GM23338 (cell line): ENCODE results near the gene MYG1. TPM values are rescaled to one million over a fixed set of nuclear protein-coding genes. Genes with fewer than 3 reads are reported as not detected.
A peak's percentile ranks its signal among the peaks of the same experiment; 100 is the strongest.

Experiments
- ATAC-seq: fragments of 200-7000 bp; cut with Tn5 transposase; 3 replicates; pipeline ENCODE4 v1.9.1; 2020
- DNase-seq: peaks from one replicate; pipeline ENCODE4 v3.0.0-alpha.2; 2015; ENCODE audit warnings: low spot score
- H2AFZ ChIP-seq: fragments of 200-600 bp; sonication (generic); 2 replicates; pipeline ENCODE4 v1.8.0; 2016; ENCODE audit warnings: antibody characterized with exemption, mild to moderate bottlenecking, moderate library complexity
- H3F3A ChIP-seq: fragments of 200-600 bp; sonication (generic); replicated peaks from 2 replicates; pipeline ENCODE4 v1.8.0; 2017; ENCODE audit warnings: antibody characterized with exemption, mixed run types, low read depth
- H3K27ac ChIP-seq: fragments of 200-600 bp; sonication (generic); 2 replicates; pipeline ENCODE4 v1.6.1; 2016; ENCODE audit warnings: low read depth
- H3K27me3 ChIP-seq: fragments of 200-600 bp; sonication (generic); 2 replicates; pipeline ENCODE4 v1.8.0; 2016; ENCODE audit warnings: mild to moderate bottlenecking, mixed run types, moderate library complexity; ENCODE audit not compliant: insufficient read depth
- H3K36me3 ChIP-seq: fragments of 200-600 bp; sonication (generic); 2 replicates; pipeline ENCODE4 v1.8.0; 2016; ENCODE audit warnings: mild to moderate bottlenecking; ENCODE audit not compliant: insufficient read depth
- H3K4me1 ChIP-seq: fragments of 200-600 bp; sonication (generic); 2 replicates; pipeline ENCODE4 v1.8.0; 2016; ENCODE audit warnings: mild to moderate bottlenecking, moderate library complexity; ENCODE audit not compliant: insufficient read depth
- H3K4me2 ChIP-seq: fragments of 200-600 bp; sonication (generic); 2 replicates; pipeline ENCODE4 v1.7.1; 2017; ENCODE audit warnings: mixed run types
- H3K4me3 ChIP-seq: fragments of 200-600 bp; sonication (generic); 2 replicates; pipeline ENCODE4 v1.6.1; 2016; ENCODE audit warnings: mixed run types
- H3K79me2 ChIP-seq: fragments of 200-600 bp; sonication (generic); replicated peaks from 2 replicates; pipeline ENCODE4 v1.8.0; 2017; ENCODE audit warnings: mild to moderate bottlenecking; ENCODE audit not compliant: insufficient read depth
- H3K9me2 ChIP-seq: fragments of 200-600 bp; sonication (generic); 2 replicates; pipeline ENCODE4 v1.8.0; 2017; ENCODE audit not compliant: insufficient read depth
- H4K20me1 ChIP-seq: fragments of 200-600 bp; sonication (generic); replicated peaks from 2 replicates; pipeline ENCODE4 v1.8.0; 2017; ENCODE audit warnings: mild to moderate bottlenecking; ENCODE audit not compliant: insufficient read depth
- H3K27ac Mint-ChIP-seq: 2 replicates; pipeline ENCODE4 v1.8.0; 2020; ENCODE audit warnings: inconsistent platforms, mild to moderate bottlenecking, moderate library complexity, mixed read lengths
- H3K27me3 Mint-ChIP-seq: 3 replicates; pipeline ENCODE4 v1.8.0; 2022; ENCODE audit warnings: low read depth, mild to moderate bottlenecking, moderate library complexity, mixed read lengths, inconsistent platforms; ENCODE audit not compliant: insufficient read depth, poor library complexity
- H3K36me3 Mint-ChIP-seq: 3 replicates; pipeline ENCODE4 v1.8.0; 2021; ENCODE audit warnings: low read depth, mild to moderate bottlenecking, inconsistent platforms, moderate library complexity, mixed read lengths
- H3K4me1 Mint-ChIP-seq: 3 replicates; pipeline ENCODE4 v1.8.0; 2020; ENCODE audit warnings: mild to moderate bottlenecking, inconsistent platforms, mixed read lengths
- H3K4me3 Mint-ChIP-seq: 3 replicates; pipeline ENCODE4 v1.8.0; 2021; ENCODE audit warnings: moderate library complexity, mild to moderate bottlenecking, inconsistent platforms, mixed read lengths
- H3K9me3 Mint-ChIP-seq: 3 replicates; pipeline ENCODE4 v1.8.0; 2020; ENCODE audit warnings: moderate library complexity, mild to moderate bottlenecking, inconsistent platforms, mixed read lengths
- EZH2phosphoT487 ChIP-seq: fragments of 200-600 bp; sonication (generic); IDR thresholded peaks from one replicate; pipeline ENCODE4 v1.8.1; 2018; ENCODE audit warnings: antibody characterized with exemption; ENCODE audit not compliant: unreplicated experiment
- ZNF114 ChIP-seq: fragments of 250-450 bp; sonication (Bioruptor Pico); IDR thresholded peaks from 2 replicates; pipeline ENCODE4 v1.5.0; 2020; ENCODE audit warnings: mild to moderate bottlenecking, moderate library complexity
- ZNF331 ChIP-seq: fragments of 250-450 bp; sonication (Bioruptor Pico); IDR thresholded peaks from 2 replicates; pipeline ENCODE4 v1.5.0; 2020; ENCODE audit warnings: low read depth, mild to moderate bottlenecking, moderate library complexity
- polyA plus RNA-seq: library from polyadenylated mRNA; unstranded; fragments of >200 nt; fragmentation: Nextera tagmentation; extraction: Ambion mirVana; gene quantifications from 2 replicates; pipeline ENCODE4 v1.2.1, GENCODE V29; 2016
- total RNA-seq: library from RNA; depleted of rRNA; stranded (reverse); fragments of >200 nt; shearing (Covaris generic); gene quantifications from 2 replicates; pipeline ENCODE4 v1.2.3, GENCODE V29; 2014
- TF ChIP-seq, protein P1 (sequence below), 2 experiments: fragments of 200-600 bp in 1 of 2; sonication (generic) in 1 of 2; conservative IDR thresholded peaks; 2 replicates each; pipeline versions ENCODE4 v1.5.1 to v1.6.1; 2016 to 2017; ENCODE audit warnings: antibody characterized with exemption in 2 of 2, low read depth in 2 of 2, mild to moderate bottlenecking in 2 of 2, moderate library complexity in 1 of 2
- TF ChIP-seq, protein P2 (sequence below): fragments of 250-450 bp; sonication (Bioruptor Pico); IDR thresholded peaks from 2 replicates; pipeline ENCODE4 v1.5.0; 2020; ENCODE audit warnings: mild to moderate bottlenecking, moderate library complexity

The MYG1 gene
- total and polyA plus RNA-seq, 2 experiments from 2014 or later: 66.5 to 94.2 TPM

DNA sequence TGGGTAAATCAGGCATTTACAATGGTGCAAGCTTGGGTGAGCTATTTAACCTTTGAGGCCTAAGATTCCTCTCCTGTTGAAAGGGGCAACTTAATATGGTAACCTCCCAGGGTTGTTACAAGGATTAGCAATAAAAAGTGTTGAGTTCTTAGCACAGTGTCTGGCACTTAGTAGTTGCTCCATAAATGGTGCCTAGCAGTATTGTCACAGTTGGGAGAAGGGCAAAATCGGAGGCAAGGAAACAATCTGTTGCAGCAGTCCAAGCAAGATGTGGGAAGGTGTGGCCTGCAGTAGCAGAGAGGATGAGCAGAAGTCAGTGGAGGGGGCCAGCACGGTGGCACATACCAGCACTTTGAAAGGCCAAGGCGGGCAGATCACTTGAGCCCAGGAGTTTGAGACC lies 44.0 kb downstream of the MYG1 start:
- peaks cover 10% of the 10 kb centered on the region; the same call in 2 of the 3 replicates for H3K4me1 Mint-ChIP-seq
- H3K36me3 Mint-ChIP-seq: no peaks in the 10 kb centered on the region
- H3K27me3 ChIP-seq: peaks cover 40% of the 10 kb centered on the region
- peaks cover 28% of the 10 kb centered on the region for H3K4me1 ChIP-seq
- ATAC-seq (no peak), DNase-seq (no peak)
- H3K4me3 Mint-ChIP-seq: peak overlapping the region; percentile 9; the same call in 2 of the 3 replicates
- no peak overlapping the region for H3K4me2 ChIP-seq
- TF ChIP-seq ZNF114 (CRISPR knock-in tag): no peak
- no peak for TF ChIP-seq EZH2phosphoT487
- no peak for TF ChIP-seq ZNF331 (CRISPR knock-in tag)
- TF ChIP-seq, protein P1, sequence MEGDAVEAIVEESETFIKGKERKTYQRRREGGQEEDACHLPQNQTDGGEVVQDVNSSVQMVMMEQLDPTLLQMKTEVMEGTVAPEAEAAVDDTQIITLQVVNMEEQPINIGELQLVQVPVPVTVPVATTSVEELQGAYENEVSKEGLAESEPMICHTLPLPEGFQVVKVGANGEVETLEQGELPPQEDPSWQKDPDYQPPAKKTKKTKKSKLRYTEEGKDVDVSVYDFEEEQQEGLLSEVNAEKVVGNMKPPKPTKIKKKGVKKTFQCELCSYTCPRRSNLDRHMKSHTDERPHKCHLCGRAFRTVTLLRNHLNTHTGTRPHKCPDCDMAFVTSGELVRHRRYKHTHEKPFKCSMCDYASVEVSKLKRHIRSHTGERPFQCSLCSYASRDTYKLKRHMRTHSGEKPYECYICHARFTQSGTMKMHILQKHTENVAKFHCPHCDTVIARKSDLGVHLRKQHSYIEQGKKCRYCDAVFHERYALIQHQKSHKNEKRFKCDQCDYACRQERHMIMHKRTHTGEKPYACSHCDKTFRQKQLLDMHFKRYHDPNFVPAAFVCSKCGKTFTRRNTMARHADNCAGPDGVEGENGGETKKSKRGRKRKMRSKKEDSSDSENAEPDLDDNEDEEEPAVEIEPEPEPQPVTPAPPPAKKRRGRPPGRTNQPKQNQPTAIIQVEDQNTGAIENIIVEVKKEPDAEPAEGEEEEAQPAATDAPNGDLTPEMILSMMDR (conservative IDR thresholded peaks at IDR 0.05; ENCODE audit: low read depth in 2 of 2): no peak
- TF ChIP-seq, protein P2, sequence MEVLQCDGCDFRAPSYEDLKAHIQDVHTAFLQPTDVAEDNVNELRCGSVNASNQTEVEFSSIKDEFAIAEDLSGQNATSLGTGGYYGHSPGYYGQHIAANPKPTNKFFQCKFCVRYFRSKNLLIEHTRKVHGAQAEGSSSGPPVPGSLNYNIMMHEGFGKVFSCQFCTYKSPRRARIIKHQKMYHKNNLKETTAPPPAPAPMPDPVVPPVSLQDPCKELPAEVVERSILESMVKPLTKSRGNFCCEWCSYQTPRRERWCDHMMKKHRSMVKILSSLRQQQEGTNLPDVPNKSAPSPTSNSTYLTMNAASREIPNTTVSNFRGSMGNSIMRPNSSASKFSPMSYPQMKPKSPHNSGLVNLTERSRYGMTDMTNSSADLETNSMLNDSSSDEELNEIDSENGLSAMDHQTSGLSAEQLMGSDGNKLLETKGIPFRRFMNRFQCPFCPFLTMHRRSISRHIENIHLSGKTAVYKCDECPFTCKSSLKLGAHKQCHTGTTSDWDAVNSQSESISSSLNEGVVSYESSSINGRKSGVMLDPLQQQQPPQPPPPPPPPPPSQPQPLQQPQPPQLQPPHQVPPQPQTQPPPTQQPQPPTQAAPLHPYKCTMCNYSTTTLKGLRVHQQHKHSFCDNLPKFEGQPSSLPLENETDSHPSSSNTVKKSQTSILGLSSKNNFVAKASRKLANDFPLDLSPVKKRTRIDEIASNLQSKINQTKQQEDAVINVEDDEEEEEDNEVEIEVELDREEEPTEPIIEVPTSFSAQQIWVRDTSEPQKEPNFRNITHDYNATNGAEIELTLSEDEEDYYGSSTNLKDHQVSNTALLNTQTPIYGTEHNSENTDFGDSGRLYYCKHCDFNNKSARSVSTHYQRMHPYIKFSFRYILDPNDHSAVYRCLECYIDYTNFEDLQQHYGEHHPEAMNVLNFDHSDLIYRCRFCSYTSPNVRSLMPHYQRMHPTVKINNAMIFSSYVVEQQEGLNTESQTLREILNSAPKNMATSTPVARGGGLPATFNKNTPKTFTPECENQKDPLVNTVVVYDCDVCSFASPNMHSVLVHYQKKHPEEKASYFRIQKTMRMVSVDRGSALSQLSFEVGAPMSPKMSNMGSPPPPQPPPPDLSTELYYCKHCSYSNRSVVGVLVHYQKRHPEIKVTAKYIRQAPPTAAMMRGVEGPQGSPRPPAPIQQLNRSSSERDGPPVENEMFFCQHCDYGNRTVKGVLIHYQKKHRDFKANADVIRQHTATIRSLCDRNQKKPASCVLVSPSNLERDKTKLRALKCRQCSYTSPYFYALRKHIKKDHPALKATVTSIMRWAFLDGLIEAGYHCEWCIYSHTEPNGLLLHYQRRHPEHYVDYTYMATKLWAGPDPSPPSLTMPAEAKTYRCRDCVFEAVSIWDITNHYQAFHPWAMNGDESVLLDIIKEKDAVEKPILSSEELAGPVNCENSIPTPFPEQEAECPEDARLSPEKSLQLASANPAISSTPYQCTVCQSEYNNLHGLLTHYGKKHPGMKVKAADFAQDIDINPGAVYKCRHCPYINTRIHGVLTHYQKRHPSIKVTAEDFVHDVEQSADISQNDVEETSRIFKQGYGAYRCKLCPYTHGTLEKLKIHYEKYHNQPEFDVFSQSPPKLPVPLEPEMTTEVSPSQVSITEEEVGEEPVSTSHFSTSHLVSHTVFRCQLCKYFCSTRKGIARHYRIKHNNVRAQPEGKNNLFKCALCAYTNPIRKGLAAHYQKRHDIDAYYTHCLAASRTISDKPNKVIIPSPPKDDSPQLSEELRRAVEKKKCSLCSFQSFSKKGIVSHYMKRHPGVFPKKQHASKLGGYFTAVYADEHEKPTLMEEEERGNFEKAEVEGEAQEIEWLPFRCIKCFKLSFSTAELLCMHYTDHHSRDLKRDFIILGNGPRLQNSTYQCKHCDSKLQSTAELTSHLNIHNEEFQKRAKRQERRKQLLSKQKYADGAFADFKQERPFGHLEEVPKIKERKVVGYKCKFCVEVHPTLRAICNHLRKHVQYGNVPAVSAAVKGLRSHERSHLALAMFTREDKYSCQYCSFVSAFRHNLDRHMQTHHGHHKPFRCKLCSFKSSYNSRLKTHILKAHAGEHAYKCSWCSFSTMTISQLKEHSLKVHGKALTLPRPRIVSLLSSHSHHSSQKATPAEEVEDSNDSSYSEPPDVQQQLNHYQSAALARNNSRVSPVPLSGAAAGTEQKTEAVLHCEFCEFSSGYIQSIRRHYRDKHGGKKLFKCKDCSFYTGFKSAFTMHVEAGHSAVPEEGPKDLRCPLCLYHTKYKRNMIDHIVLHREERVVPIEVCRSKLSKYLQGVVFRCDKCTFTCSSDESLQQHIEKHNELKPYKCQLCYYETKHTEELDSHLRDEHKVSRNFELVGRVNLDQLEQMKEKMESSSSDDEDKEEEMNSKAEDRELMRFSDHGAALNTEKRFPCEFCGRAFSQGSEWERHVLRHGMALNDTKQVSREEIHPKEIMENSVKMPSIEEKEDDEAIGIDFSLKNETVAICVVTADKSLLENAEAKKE (CRISPR knock-in tag): no peak
- H2AFZ ChIP-seq: no peak overlapping the region
- H3K27ac Mint-ChIP-seq: no peak overlapping the region
- H3K4me3 ChIP-seq: no peak overlapping the region
- H3K9me2 ChIP-seq: no peaks in the 10 kb centered on the region
- H3K27ac ChIP-seq: no peak overlapping the region
- H3K9me3 Mint-ChIP-seq: peaks cover 4% of the 10 kb centered on the region; the same call in 1 of the 3 replicates
- peaks cover 14% of the 10 kb centered on the region for H3K27me3 Mint-ChIP-seq
- no peaks in the 10 kb centered on the region for H3K79me2 ChIP-seq
- H3K36me3 ChIP-seq: no peaks in the 10 kb centered on the region
- 0 out of 2 replicates have a peak, but pooled peaks cover 8% of the 10 kb centered on the region for H3F3A ChIP-seq
- no peaks in the 10 kb centered on the region for H4K20me1 ChIP-seq
